SU-DHL-6 (cell line): ENCODE data around the gene ZNF609.

Source experiments
- CTCF ChIP-seq: fragments of 200-600 bp; sonication (generic); IDR thresholded peaks from one replicate; pipeline ENCODE4 v1.5.1; 2017; ENCODE audit warnings: antibody characterized with exemption, mild to moderate bottlenecking, low read length, moderate library complexity; ENCODE audit not compliant: insufficient read depth, poor library complexity, severe bottlenecking
- EZH2phosphoT487 ChIP-seq: fragments of 200-600 bp; sonication (generic), shearing (Covaris generic); conservative IDR thresholded peaks from 2 replicates; pipeline ENCODE4 v1.6.1; 2018; ENCODE audit warnings: mild to moderate bottlenecking, antibody characterized with exemption, low read length, moderate library complexity, mixed read lengths

GRCh38 chr15:64695561-64695992 lies 235.2 kb downstream of the ZNF609 start:
- no peak for TF ChIP-seq CTCF
- no peak for TF ChIP-seq EZH2phosphoT487
